Liver (tissue), 9 donors: ENCODE measurements around the gene SPDYE4. TPM values are rescaled to one million over a fixed set of nuclear protein-coding genes. Genes with fewer than 3 reads are reported as not detected.

Source experiments
- DNase-seq: peaks from one replicate; pipeline ENCODE4 v3.0.0-alpha.2; 2017; ENCODE audit warnings: low spot score
- H3K27ac ChIP-seq, 2 donors: one replicate each; pipeline ENCODE4 v1.7.0; 2013; ENCODE audit warnings: inconsistent platforms in 2 of 2, low read length in 2 of 2, control low read depth in 1 of 2, low read depth in 1 of 2, mild to moderate bottlenecking in 1 of 2
- H3K27me3 ChIP-seq, 4 donors: one replicate each; pipeline versions ENCODE4 v1.6.1 to v1.7.0; 2013; ENCODE audit warnings: low read length in 3 of 4, inconsistent platforms in 1 of 4, mild to moderate bottlenecking in 1 of 4, moderate library complexity in 1 of 4; ENCODE audit not compliant: control insufficient read depth in 4 of 4, insufficient read depth in 4 of 4
- H3K36me3 ChIP-seq, 4 donors: one replicate each; pipeline versions ENCODE4 v1.6.1 to v1.7.0; 2013; ENCODE audit warnings: low read length in 3 of 4, mild to moderate bottlenecking in 3 of 4, low read depth in 1 of 4, moderate library complexity in 1 of 4; ENCODE audit not compliant: control insufficient read depth in 4 of 4, insufficient read depth in 3 of 4
- H3K4me1 ChIP-seq, 4 donors: one replicate each; pipeline versions ENCODE4 v1.6.1 to v1.7.0; 2013; ENCODE audit warnings: low read length in 3 of 4, mild to moderate bottlenecking in 3 of 4, moderate library complexity in 1 of 4; ENCODE audit not compliant: control insufficient read depth in 4 of 4, insufficient read depth in 4 of 4
- H3K4me3 ChIP-seq, 3 donors: one replicate each; pipeline versions ENCODE4 v1.6.1 to v1.7.0; 2013; ENCODE audit warnings: low read length in 3 of 3, control low read depth in 1 of 3, low read depth in 1 of 3, mild to moderate bottlenecking in 1 of 3
- H3K9ac ChIP-seq, 2 donors: one replicate each; pipeline ENCODE4 v1.7.0; 2013; ENCODE audit warnings: low read length in 2 of 2, mild to moderate bottlenecking in 2 of 2, moderate library complexity in 2 of 2, control low read depth in 1 of 2, low read depth in 1 of 2
- H3K9me3 ChIP-seq, 4 donors: one replicate each; pipeline versions ENCODE4 v1.6.1 to v1.7.0; 2013; ENCODE audit warnings: low read length in 3 of 4; ENCODE audit not compliant: control insufficient read depth in 4 of 4
- EGR1 ChIP-seq, 2 donors: IDR thresholded peaks; 2 replicates each; pipeline ENCODE4 v1.6.1; 2016 to 2018; ENCODE audit warnings: antibody characterized with exemption in 2 of 2, low read depth in 2 of 2
- FOXA1 ChIP-seq: IDR thresholded peaks from 2 replicates; pipeline ENCODE4 v1.6.1; 2016; ENCODE audit warnings: antibody characterized with exemption
- FOXA2 ChIP-seq: IDR thresholded peaks from 2 replicates; pipeline ENCODE4 v1.6.1; 2016; ENCODE audit warnings: antibody characterized with exemption
- GABPA ChIP-seq, 2 donors: IDR thresholded peaks in 1 of 2; conservative IDR thresholded peaks in 1 of 2; 2 replicates each; pipeline ENCODE4 v1.6.1; 2016; ENCODE audit warnings: antibody characterized with exemption in 2 of 2, mild to moderate bottlenecking in 1 of 2, moderate library complexity in 1 of 2
- HNF4A ChIP-seq, 2 donors: conservative IDR thresholded peaks; 2 replicates each; pipeline ENCODE4 v1.6.1; 2016; ENCODE audit warnings: antibody characterized with exemption in 2 of 2, mild to moderate bottlenecking in 2 of 2
- HNF4G ChIP-seq: IDR thresholded peaks from 2 replicates; pipeline ENCODE4 v1.6.1; 2016; ENCODE audit warnings: antibody characterized with exemption
- JUND ChIP-seq, 2 donors: IDR thresholded peaks; 2 replicates each; pipeline ENCODE4 v1.6.1; 2016; ENCODE audit warnings: antibody characterized with exemption in 2 of 2
- NR2F2 ChIP-seq: IDR thresholded peaks from 2 replicates; pipeline ENCODE4 v1.6.1; 2016; ENCODE audit warnings: antibody characterized with exemption
- SP1 ChIP-seq: IDR thresholded peaks from 2 replicates; pipeline ENCODE4 v1.6.1; 2018; ENCODE audit warnings: antibody characterized with exemption, mild to moderate bottlenecking
- TAF1 ChIP-seq: conservative IDR thresholded peaks from 2 replicates; pipeline ENCODE4 v1.6.1; 2016; ENCODE audit warnings: antibody characterized with exemption, mild to moderate bottlenecking
- WGBS: extraction: QIAGEN DNeasy Blood & Tissue Kit; methylation state at CpG from one replicate; pipeline ENCODE4 v1.1.7; 2013; 5-methylcytosine and 5-hydroxymethylcytosine counted together
- polyA plus RNA-seq, 2 donors: library from polyadenylated mRNA; stranded (reverse) in 1 of 2; unstranded in 1 of 2; fragments of 200-250 nt in 1 of 2; fragments of >200 nt in 1 of 2; fragmentation: Nextera tagmentation in 1 of 2; extraction: Ambion mirVana in 1 of 2; gene quantifications; one replicate each; pipeline versions ENCODE4 v1.2.1 to v1.2.3, GENCODE V29; 2013 to 2015
- total RNA-seq, 2 donors: library from RNA; depleted of rRNA; stranded (reverse); fragments of >200 nt; gene quantifications; one replicate each; pipeline ENCODE4 v1.2.3, GENCODE V29; 2014
- TF ChIP-seq, protein P1 (sequence below): IDR thresholded peaks from 2 replicates; pipeline ENCODE4 v1.6.1; 2016; ENCODE audit warnings: antibody characterized with exemption
- TF ChIP-seq, protein P2 (sequence below): IDR thresholded peaks from 2 replicates; pipeline ENCODE4 v1.6.1; 2016; ENCODE audit warnings: antibody characterized with exemption, mild to moderate bottlenecking
- TF ChIP-seq, protein P3 (sequence below): IDR thresholded peaks from 2 replicates; pipeline ENCODE4 v1.6.1; 2016; ENCODE audit warnings: antibody characterized with exemption
- TF ChIP-seq, protein P4 (sequence below): fragments of 150-350 bp; IDR thresholded peaks from 2 replicates; pipeline ENCODE4 v1.5.1; 2017; ENCODE audit warnings: improper control_type of control experiment, low read depth, low read length; ENCODE audit not compliant: missing input control
- TF ChIP-seq, protein P5 (sequence below): IDR thresholded peaks from 2 replicates; pipeline ENCODE4 v1.6.1; 2016; ENCODE audit warnings: antibody characterized with exemption
- donor health status: healthy.
- donor health status: healthy.
- donor health status: healthy.
- donor health status: healthy.
- donor health status: healthy.

SPDYE4 gene
- total and polyA plus RNA-seq, 4 donors, result not detected

DNA sequence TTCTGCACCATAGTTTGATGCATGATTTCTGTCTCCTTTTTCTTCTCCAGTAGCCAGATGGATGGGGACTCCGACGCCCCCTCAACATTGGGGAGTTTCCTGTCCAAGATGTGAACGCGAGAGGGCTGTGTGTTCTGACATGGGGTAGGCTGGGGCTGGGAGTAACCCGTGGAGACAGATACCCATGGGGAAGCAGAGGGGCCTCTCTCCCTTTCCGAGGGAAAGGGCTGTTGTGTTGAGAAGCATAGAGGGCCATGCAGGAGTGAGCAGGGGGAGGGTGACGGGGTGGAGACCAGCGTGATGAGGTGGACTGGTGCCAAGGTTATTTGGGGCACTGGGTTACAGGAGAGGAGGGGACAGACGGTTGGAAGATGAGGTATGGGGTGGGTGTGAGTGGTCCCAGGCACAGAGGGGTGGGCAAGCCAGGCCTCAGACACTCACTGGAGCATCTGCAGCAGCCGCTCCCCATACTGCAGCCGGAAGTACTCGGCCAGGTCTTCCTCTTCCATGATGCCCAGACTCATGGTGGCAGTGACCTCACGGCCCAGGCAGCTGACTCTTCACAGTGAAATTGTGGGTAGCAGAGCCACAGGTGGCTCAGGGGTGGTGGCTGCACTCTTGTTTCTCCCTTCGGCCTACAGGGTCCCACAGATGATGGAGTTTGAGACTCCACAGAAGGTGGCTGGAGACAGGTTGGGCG, 14.1 kb downstream of the SPDYE4 start (continued):
- TF ChIP-seq, protein P1, sequence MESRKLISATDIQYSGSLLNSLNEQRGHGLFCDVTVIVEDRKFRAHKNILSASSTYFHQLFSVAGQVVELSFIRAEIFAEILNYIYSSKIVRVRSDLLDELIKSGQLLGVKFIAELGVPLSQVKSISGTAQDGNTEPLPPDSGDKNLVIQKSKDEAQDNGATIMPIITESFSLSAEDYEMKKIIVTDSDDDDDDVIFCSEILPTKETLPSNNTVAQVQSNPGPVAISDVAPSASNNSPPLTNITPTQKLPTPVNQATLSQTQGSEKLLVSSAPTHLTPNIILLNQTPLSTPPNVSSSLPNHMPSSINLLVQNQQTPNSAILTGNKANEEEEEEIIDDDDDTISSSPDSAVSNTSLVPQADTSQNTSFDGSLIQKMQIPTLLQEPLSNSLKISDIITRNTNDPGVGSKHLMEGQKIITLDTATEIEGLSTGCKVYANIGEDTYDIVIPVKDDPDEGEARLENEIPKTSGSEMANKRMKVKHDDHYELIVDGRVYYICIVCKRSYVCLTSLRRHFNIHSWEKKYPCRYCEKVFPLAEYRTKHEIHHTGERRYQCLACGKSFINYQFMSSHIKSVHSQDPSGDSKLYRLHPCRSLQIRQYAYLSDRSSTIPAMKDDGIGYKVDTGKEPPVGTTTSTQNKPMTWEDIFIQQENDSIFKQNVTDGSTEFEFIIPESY, result no peak
- TF ChIP-seq EGR1 (IDR thresholded peaks at IDR 0.05; ENCODE audit: low read depth in 2 of 2) (no peak), JUND (IDR thresholded peaks at IDR 0.05) (no peak), FOXA2 (no peak)

DNA sequence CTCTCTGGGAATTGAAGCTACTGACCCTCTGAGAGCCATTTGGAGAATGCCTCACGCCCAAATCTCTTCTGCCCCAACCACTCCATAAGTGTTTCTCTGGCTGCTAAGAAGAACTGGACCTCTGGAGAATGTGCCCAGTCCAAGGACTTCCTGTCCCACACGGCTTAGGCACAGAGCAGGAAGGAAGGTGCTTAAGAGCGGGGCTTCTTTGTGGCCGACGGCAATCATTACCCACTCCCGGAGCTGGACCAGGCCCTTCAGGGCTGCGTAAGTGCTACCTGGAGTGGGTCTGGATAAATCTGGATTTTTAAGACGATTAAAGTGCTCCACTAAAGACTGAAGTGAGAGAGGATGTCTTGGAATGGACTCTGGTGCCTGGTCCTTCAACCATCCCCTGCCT, 15.5 kb downstream of the SPDYE4 start:
- H3K4me3 ChIP-seq, result no peak overlapping the region
- TF ChIP-seq, protein P1, result no peak
- TF ChIP-seq FOXA1 (no peak), SP1 (no peak), HNF4A (conservative IDR thresholded peaks at IDR 0.05) (no peak), EGR1 (IDR thresholded peaks at IDR 0.05; ENCODE audit: low read depth in 2 of 2) (no peak), NR2F2 (no peak), TAF1 (no peak), HNF4G (no peak), GABPA (IDR thresholded peaks at IDR 0.05 in 1 of 2, conservative IDR thresholded peaks at IDR 0.05 in 1 of 2) (no peak), FOXA2 (no peak)
- TF ChIP-seq, protein P2, sequence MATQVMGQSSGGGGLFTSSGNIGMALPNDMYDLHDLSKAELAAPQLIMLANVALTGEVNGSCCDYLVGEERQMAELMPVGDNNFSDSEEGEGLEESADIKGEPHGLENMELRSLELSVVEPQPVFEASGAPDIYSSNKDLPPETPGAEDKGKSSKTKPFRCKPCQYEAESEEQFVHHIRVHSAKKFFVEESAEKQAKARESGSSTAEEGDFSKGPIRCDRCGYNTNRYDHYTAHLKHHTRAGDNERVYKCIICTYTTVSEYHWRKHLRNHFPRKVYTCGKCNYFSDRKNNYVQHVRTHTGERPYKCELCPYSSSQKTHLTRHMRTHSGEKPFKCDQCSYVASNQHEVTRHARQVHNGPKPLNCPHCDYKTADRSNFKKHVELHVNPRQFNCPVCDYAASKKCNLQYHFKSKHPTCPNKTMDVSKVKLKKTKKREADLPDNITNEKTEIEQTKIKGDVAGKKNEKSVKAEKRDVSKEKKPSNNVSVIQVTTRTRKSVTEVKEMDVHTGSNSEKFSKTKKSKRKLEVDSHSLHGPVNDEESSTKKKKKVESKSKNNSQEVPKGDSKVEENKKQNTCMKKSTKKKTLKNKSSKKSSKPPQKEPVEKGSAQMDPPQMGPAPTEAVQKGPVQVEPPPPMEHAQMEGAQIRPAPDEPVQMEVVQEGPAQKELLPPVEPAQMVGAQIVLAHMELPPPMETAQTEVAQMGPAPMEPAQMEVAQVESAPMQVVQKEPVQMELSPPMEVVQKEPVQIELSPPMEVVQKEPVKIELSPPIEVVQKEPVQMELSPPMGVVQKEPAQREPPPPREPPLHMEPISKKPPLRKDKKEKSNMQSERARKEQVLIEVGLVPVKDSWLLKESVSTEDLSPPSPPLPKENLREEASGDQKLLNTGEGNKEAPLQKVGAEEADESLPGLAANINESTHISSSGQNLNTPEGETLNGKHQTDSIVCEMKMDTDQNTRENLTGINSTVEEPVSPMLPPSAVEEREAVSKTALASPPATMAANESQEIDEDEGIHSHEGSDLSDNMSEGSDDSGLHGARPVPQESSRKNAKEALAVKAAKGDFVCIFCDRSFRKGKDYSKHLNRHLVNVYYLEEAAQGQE, result no peak
- TF ChIP-seq, protein P3, sequence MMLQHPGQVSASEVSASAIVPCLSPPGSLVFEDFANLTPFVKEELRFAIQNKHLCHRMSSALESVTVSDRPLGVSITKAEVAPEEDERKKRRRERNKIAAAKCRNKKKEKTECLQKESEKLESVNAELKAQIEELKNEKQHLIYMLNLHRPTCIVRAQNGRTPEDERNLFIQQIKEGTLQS, result no peak
- TF ChIP-seq, protein P4, sequence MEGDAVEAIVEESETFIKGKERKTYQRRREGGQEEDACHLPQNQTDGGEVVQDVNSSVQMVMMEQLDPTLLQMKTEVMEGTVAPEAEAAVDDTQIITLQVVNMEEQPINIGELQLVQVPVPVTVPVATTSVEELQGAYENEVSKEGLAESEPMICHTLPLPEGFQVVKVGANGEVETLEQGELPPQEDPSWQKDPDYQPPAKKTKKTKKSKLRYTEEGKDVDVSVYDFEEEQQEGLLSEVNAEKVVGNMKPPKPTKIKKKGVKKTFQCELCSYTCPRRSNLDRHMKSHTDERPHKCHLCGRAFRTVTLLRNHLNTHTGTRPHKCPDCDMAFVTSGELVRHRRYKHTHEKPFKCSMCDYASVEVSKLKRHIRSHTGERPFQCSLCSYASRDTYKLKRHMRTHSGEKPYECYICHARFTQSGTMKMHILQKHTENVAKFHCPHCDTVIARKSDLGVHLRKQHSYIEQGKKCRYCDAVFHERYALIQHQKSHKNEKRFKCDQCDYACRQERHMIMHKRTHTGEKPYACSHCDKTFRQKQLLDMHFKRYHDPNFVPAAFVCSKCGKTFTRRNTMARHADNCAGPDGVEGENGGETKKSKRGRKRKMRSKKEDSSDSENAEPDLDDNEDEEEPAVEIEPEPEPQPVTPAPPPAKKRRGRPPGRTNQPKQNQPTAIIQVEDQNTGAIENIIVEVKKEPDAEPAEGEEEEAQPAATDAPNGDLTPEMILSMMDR, result no peak
- TF ChIP-seq, protein P5, sequence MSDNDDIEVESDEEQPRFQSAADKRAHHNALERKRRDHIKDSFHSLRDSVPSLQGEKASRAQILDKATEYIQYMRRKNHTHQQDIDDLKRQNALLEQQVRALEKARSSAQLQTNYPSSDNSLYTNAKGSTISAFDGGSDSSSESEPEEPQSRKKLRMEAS, result no peak
- 82% methylated on average over 8 of the region's 8 CpGs for WGBS
- no peak overlapping the region for H3K9ac ChIP-seq
- H3K27me3 ChIP-seq, result no peaks in the 10 kb centered on the region
- H3K9me3 ChIP-seq, result no peaks in the 10 kb centered on the region
- H3K27ac ChIP-seq, result no peak overlapping the region
- no peak for DNase-seq
- peaks cover 0 to 8% (median 5%) of the 10 kb centered on the region in 4 donors for H3K4me1 ChIP-seq
- no peaks in the 10 kb centered on the region for H3K36me3 ChIP-seq
